Renal cortical epithelial cell (primary cell): ENCODE results near the gene EYA3. TPM values are rescaled to one million over a fixed set of nuclear protein-coding genes. Genes with fewer than 3 reads are reported as not detected.
A peak's percentile ranks its signal among the peaks of the same experiment; 100 is the strongest.

Experiments used
- DNase-seq: peaks from one replicate; pipeline ENCODE4 v3.0.0-alpha.2; 2011; ENCODE audit warnings: low read depth
- total RNA-seq: library from RNA; depleted of rRNA; stranded (reverse); fragments of >200 nt; gene quantifications from 2 replicates; pipeline ENCODE4 v1.2.3, GENCODE V29; 2014

The EYA3 gene
- total RNA-seq, 1 donor from 2014 or later = 25.8 TPM

DNA sequence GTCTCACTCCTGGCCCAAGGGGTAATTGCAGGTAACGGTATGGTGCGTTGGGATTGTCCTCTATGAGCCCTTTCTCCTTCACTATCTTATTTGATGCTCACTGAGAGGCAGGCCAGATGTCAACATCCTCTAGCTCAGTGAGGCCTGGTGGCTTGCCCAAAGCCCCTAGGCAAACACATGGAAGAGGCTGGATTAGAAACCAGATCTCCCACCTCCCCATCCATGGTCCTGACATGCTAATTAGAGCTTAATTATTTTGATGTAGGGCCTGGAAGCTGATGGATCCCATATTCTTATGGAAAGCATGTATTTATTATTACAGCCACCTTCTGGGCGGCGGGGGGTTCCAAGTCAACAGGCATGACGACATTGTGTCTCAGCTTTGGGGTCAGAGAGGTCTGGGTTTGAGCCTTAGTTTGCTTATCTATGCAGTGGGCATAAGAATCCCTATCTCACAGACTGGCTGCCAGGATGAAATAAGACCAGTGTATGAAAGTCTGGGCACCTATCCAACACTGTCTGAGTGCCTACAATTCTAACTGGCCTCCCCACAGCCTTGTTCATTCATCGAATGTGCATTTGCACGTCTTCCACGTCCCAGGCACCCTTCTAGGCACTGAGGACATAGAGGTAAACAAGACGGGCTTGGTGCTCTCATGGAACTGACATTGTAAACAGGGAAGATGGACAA, 147.4 kb downstream of the EYA3 start:
- no peak for DNase-seq

DNA sequence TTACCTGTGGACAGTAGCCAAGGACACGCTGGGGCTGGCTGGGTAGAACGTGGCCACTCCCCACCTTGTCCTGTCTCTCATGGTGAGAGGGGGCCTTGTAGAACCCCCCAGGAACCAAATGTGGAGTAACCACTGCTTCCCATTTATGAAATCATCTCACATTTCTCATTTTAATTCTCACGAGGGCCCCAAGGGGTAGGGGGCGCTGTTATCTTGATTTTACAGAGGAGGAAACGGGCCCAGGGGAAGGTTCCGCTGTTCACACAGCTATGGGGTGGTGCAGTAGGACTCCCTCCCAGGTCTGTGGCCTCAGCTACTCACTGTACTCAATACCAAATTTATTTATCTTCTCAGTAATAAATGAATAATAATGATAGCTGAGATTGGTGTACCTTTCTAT, 148.1 kb downstream of the EYA3 start:
- DNase-seq = no peak

DNA sequence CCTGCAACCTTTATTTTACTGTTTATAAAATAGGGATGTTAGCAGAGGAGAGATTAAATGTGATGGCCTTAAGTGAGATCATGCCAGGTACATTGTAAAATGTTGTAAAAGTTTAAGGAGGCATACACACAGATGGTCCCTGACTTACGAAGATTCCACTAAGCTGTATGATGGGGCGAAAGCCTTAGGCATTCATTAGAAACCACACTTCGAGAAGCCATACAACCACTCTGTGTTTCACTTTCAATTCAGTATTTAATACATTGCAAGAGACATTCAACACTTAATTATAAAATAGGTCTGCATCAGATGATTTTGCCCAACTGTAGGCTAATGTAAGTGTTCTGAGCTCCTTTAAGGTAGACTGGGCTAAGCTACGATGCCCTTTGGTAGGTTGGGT, 149.9 kb downstream of the EYA3 start:
- no peak for DNase-seq

DNA sequence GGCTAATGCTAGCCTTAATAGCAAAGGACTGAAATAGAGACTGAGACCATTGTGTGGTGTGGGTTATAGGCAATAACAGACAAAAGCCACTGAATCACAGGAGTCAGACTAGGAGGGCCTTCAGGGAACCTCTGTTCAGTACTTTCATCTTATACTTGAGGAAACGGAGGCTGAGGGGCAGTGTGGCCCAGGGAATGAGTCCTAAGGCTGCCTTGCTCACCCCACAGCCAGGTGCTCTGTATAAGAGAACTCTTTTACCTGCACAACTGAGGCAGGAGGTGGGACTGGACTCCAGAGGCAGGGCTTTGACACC, 150.9 kb downstream of the EYA3 start:
- no peak for DNase-seq

DNA sequence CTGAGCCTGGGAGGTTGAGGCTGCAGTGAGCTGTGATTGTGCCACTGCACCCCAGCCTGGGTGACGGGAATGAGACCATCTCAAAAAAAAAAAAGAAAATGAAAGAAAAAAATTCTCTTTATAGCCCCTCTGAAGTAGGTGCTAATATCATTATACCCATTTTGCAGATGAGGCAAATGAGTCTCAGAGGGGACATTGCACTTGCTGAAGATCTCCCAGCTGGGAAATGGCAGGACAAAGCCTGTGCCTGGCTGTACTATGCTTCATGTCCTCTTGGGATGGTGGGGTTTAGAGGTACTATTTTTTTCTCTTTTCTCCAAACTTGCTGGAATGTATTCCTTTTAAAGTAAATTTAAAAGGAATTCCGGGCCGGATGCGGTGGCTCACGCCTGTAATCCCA, 152.0 kb downstream of the EYA3 start:
- no peak for DNase-seq

DNA sequence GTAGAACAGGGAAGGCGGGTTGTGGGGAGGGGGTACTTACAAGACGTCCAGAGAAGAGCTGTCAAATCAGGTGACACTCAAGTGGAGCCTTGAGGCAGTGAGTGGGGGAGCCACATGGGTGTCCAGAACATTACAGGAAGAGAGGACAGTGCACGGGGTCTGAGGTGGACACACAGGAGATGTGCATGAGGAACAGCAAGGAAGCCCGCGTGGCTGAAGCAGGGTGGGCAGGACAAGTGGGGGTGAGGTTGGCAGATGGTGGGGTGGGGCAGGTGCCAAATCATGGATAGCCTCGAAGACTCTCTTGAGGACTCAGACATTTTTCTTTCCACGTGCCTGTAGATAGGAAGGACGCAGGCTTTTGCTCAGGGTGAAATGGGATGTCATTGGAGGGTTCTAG, 152.7 kb downstream of the EYA3 start:
- no peak for DNase-seq

DNA sequence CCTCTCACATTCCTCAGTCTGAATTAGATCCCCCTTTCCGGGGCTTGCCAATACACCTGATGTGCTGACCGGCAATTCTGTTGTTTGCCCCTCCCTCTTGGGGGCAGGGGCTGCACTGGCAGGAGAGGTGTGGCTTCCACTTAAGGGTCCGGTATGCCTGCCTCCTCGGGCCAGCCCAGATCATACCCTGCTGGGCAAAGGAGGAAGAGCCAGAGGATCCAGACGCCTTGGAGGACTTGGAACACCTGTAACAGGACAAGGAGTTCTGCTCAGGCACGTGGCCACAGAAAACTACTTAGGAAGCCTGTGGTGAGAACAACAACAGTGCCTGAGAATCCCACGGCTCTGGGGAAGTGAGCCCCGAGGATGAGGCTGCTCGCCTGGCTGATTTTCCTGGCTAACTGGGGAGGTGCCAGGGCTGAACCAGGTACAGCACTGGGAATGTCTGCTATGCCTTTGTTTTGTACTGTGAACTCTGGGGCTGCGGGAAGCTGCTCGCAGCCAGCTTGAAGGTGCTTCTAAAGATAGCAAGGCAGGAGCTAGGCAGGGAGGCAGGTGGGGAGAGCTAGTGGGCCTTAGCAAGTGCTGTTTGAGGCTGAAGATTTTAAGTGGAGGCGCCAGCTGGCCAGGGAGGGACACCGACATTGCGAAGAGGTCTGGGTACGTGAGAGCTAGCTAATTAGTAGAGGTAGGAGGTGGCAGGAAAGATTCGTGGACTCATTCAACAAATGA, 153.4 kb downstream of the EYA3 start, which contains the start of gene SMPDL3B:
TSS of gene SMPDL3B (plus strand) at position 183 of the 732 bp plus-strand sequence. CDS start at position 367, 184 bp downstream.
- DNase-seq = peak; percentile 73

DNA sequence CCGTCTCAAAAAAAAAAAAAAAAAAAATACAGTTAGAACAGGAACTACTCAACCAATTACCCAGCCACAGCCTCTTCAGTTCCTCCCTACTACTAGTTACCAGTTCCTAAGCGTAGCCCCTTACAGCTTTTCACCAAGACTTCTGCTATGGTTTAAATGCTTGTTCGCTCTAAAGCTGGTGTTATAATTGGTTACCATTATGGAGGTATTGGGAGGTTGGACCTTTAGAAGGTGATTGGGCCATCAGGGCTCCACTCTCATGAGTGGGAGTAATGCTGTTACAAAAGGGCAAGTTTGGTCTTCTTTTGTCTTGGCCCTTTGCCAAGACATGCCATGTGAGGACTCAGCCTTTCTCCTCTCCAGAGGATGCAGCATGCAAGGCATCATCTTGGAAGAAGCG, 156.7 kb downstream of the EYA3 start:
- DNase-seq = no peak

DNA sequence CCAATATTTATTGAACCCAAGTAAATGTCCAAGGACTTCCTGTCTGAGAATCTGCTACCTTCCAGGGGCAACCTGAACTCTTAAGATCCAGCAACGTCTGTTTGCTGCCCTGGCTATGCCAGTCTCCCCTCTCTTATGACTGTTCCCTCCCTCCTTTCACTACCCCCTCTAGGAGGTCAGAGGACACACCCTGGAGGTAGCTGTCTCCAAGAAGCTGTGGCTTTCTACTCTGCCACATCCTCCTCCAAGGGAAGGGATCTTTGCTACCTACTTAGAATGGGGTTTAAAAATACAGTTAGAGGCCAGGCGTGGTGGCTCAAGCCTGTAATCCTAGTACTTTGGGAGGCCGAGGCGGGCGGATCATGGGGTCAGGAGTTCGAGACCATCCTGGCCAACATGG, 157.2 kb downstream of the EYA3 start:
- no peak for DNase-seq

DNA sequence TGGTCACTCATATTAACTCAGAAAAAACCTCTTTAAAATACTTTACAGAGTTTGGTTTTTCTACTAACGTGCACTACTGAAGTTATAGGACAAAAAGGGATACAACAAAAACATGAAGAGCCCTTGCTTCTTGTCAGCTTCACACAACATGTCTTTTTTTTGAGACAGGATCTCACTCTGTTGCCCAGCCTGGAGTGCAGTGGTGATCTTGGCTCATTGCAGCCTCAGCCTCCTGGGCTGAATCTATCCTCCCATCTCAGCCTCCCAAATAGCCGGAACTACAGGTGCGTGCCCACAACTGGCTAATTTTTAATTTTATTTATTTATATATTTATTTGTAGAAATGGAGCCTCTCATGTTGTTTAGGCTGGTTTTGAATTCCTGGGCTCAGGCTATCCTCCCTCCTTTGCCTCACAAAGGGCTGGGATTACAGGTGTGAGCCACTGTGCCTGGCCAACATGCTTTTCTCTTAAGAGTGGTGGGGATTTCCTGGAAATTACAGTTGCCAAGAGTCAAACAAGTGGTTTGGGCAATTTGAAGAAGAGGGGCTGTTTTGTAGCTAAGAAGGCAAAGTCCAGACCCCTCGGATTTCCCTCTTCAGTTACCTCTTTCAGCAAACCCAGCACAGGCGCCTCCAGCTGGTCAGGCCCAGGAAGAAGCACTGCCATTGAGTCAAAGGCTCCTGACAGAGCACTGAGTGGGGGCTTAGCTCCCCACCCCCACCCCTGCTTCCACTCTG, 160.0 kb downstream of the EYA3 start:
- DNase-seq = peak; percentile 89

DNA sequence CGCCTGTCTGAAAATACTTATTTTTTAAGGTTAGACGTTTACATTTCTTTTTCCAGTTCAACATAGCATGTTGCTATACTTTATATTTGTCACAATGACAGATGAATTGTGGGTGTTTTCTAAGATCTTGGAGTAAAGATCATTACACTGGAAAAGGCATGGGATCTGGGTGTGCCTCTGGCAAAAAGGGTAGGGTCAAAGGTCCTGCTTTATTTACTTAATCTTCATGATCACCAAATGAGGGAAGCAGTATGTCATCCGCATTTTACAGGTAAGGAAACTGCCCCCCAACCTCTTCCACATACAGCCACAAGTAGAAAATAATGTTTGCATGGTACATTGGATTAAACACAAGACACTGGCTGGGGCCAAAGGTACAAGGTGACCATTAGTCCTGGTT, 166.1 kb downstream of the EYA3 start:
- DNase-seq = no peak

Other genes starting within 250 kb of the EYA3 start
- gene THEMIS2, start 216.1 kb downstream of the EYA3 start, total RNA-seq = 9.3 and 37.5 TPM in 2 replicates
- 24.8 and 30.0 TPM in 2 replicates for gene RPA2, start 174.0 kb downstream of the EYA3 start, total RNA-seq
- gene SMPDL3B, start 153.6 kb downstream of the EYA3 start, total RNA-seq = 9.5 and 17.9 TPM in 2 replicates
- gene XKR8, start 128.6 kb downstream of the EYA3 start, total RNA-seq = 4.2 and 6.3 TPM in 2 replicates
- 2.5 and 14.2 TPM in 2 replicates for gene PTAFR, start 88.1 kb upstream of the EYA3 start, total RNA-seq
- gene DNAJC8, start 144.4 kb upstream of the EYA3 start, total RNA-seq = 70.0 and 71.1 TPM in 2 replicates
- gene ATP5IF1, start 147.5 kb upstream of the EYA3 start, total RNA-seq = 168 and 205 TPM in 2 replicates
- 35.4 and 42.1 TPM in 2 replicates for gene SESN2, start 170.9 kb upstream of the EYA3 start, total RNA-seq
- gene MED18, start 240.4 kb upstream of the EYA3 start, total RNA-seq = 37.5 and 38.2 TPM in 2 replicates